Renal cortex interstitium (tissue), 15 donors: Measurements from ENCODE around the gene CANX. TPM values are rescaled to one million over a fixed set of nuclear protein-coding genes. Genes with fewer than 3 reads are reported as not detected.
"Not testable (repeated sequence)": the region's sequence is repeated elsewhere in the genome, so short reads cannot be mapped to it uniquely, and the experiment has no call there.

Source experiments
- DNase-seq, 11 donors: peaks; one replicate each; pipeline ENCODE4 v3.0.0-alpha.2; 2013; ENCODE audit warnings: low read depth in 9 of 11, low spot score in 4 of 11; ENCODE audit errors: extremely low read depth in 1 of 11
- long read RNA-seq, 16 experiments: transcript quantifications; one replicate each; lab custom pipeline, GENCODE V29; 2026
- polyA plus RNA-seq, 3 donors: library from polyadenylated mRNA; unstranded; fragments of 120-200 nt; gene quantifications; one replicate each; pipeline ENCODE4 v1.2.1, GENCODE V29; 2013; ENCODE audit not compliant: insufficient read length in 3 of 3

CANX gene
- 100 to 1,000 TPM; 533 to 591 (median 590) TPM for polyA plus RNA-seq
- long read RNA-seq, donor 1, full-length matches to known transcripts: 45 of 238 reads
- long read RNA-seq, donor 1, partial matches to known transcripts: 193 of 238 reads
- long read RNA-seq, donor 1, other reads (novel, unspliced or antisense): 0 of 238 reads
- long read RNA-seq, donor 2, full-length matches to known transcripts: 45 of 92 reads
- long read RNA-seq, donor 2, partial matches to known transcripts: 42 of 92 reads
- long read RNA-seq, donor 2, other reads (novel, unspliced or antisense): 5 of 92 reads
- long read RNA-seq, donor 3, full-length matches to known transcripts: 85 of 220 reads
- long read RNA-seq, donor 3, partial matches to known transcripts: 112 of 220 reads
- long read RNA-seq, donor 3, other reads (novel, unspliced or antisense): 23 of 220 reads
- long read RNA-seq, donor 4, full-length matches to known transcripts: 55 of 144 reads
- long read RNA-seq, donor 4, partial matches to known transcripts: 82 of 144 reads
- long read RNA-seq, donor 4, other reads (novel, unspliced or antisense): 7 of 144 reads
- long read RNA-seq, donor 5: 0 reads
- long read RNA-seq, donor 6, full-length matches to known transcripts: 60 of 188 reads
- long read RNA-seq, donor 6, partial matches to known transcripts: 111 of 188 reads
- long read RNA-seq, donor 6, other reads (novel, unspliced or antisense): 17 of 188 reads
- long read RNA-seq, donor 7, full-length matches to known transcripts: 51 of 139 reads
- long read RNA-seq, donor 7, partial matches to known transcripts: 76 of 139 reads
- long read RNA-seq, donor 7, other reads (novel, unspliced or antisense): 12 of 139 reads
- long read RNA-seq, donor 8: 0 reads
- long read RNA-seq, donor 9, full-length matches to known transcripts: 56 of 126 reads
- long read RNA-seq, donor 9, partial matches to known transcripts: 70 of 126 reads
- long read RNA-seq, donor 9, other reads (novel, unspliced or antisense): 0 of 126 reads
- long read RNA-seq, donor 10, full-length matches to known transcripts: 44 of 168 reads
- long read RNA-seq, donor 10, partial matches to known transcripts: 114 of 168 reads
- long read RNA-seq, donor 10, other reads (novel, unspliced or antisense): 10 of 168 reads
- long read RNA-seq, donor 11, full-length matches to known transcripts: 37 of 156 reads
- long read RNA-seq, donor 11, partial matches to known transcripts: 112 of 156 reads
- long read RNA-seq, donor 11, other reads (novel, unspliced or antisense): 7 of 156 reads
- long read RNA-seq, donor 12, full-length matches to known transcripts: 26 of 31 reads
- long read RNA-seq, donor 12, partial matches to known transcripts: 5 of 31 reads
- long read RNA-seq, donor 12, other reads (novel, unspliced or antisense): 0 of 31 reads
- long read RNA-seq, donor 13: 0 reads
- long read RNA-seq, donor 14, full-length matches to known transcripts: 49 of 111 reads
- long read RNA-seq, donor 14, partial matches to known transcripts: 57 of 111 reads
- long read RNA-seq, donor 14, other reads (novel, unspliced or antisense): 5 of 111 reads
- long read RNA-seq, donor 15, full-length matches to known transcripts: 29 of 75 reads
- long read RNA-seq, donor 15, partial matches to known transcripts: 46 of 75 reads
- long read RNA-seq, donor 15, other reads (novel, unspliced or antisense): 0 of 75 reads
- long read RNA-seq, donor 16, full-length matches to known transcripts: 139 of 551 reads
- long read RNA-seq, donor 16, partial matches to known transcripts: 396 of 551 reads
- long read RNA-seq, donor 16, other reads (novel, unspliced or antisense): 16 of 551 reads

- no peak for DNase-seq
These were observed at the start of gene CANX for GRCh38 chr5:179698935-179699615. TSS of gene CANX (plus strand) at chr5:179698967. CDS start at chr5:179705682, 6,715 bp downstream.

- DNase-seq: not testable (repeated sequence)
These were observed 49.5 kb upstream of the CANX start for GRCh38 chr5:179649166-179649703.

GRCh38 chr5:179650245-179650644 is 48.5 kb upstream of the CANX start:
- DNase-seq: not testable (repeated sequence)

GRCh38 chr5:179653135-179653534 is 45.6 kb upstream of the CANX start:
- DNase-seq: not testable (repeated sequence)

- DNase-seq: not testable (repeated sequence)
These were observed 41.2 kb upstream of the CANX start for GRCh38 chr5:179657302-179658178.

- not testable (repeated sequence) for DNase-seq
These were observed 40.4 kb upstream of the CANX start for GRCh38 chr5:179658179-179658856.

- not testable (repeated sequence) for DNase-seq
These were observed 37.1 kb upstream of the CANX start for GRCh38 chr5:179661647-179662046.

GRCh38 chr5:179668391-179668790 is 30.4 kb upstream of the CANX start:
- peak in 6 of 11 donors; percentile 45 to 55 (median 51) for DNase-seq

- DNase-seq: peak; percentile 91 to 97 (median 95)
These were observed 20.3 kb upstream of the CANX start for GRCh38 chr5:179678223-179679013.

GRCh38 chr5:179679014-179679674 is 19.6 kb upstream of the CANX start:
- DNase-seq: peak in 7 of 11 donors; percentile 63 to 82 (median 79)

GRCh38 chr5:179680014-179680779 is 18.6 kb upstream of the CANX start:
- no peak for DNase-seq

GRCh38 chr5:179680780-179681401 is 17.9 kb upstream of the CANX start, which contains the start of gene CBY3:
TSS of gene CBY3 (minus strand) at chr5:179681034. CDS start at chr5:179680918, 116 bp downstream.
- DNase-seq: peak in 2 of 11 donors; percentile 13 to 43

GRCh38 chr5:179689212-179689611 is 9.6 kb upstream of the CANX start:
- not testable (repeated sequence) for DNase-seq
